Sigmoid colon (tissue), 4 donors: Measurements from ENCODE around the gene HPGD.

Experiments used
- EP300 ChIP-seq, 4 donors: sonication (generic); formaldehyde crosslinking; IDR thresholded peaks; one replicate each; pipeline ENCODE4 v1.6.1; 2017; ENCODE audit warnings: antibody characterized with exemption in 4 of 4
- POLR2A ChIP-seq, 2 donors: fragments of 450-650 bp; IDR thresholded peaks; one replicate each; pipeline ENCODE4 v1.6.1; 2016; ENCODE audit warnings: antibody characterized with exemption in 2 of 2, mild to moderate bottlenecking in 2 of 2, moderate library complexity in 2 of 2
- TF ChIP-seq, protein P1 (sequence below), 4 experiments: fragments of 450-650 bp in 3 of 4; fragments of 200-600 bp in 1 of 4; IDR thresholded peaks; one replicate each; pipeline ENCODE4 v1.5.1; 2016 to 2019; ENCODE audit warnings: antibody characterized with exemption in 4 of 4, mild to moderate bottlenecking in 3 of 4, moderate library complexity in 2 of 4

DNA sequence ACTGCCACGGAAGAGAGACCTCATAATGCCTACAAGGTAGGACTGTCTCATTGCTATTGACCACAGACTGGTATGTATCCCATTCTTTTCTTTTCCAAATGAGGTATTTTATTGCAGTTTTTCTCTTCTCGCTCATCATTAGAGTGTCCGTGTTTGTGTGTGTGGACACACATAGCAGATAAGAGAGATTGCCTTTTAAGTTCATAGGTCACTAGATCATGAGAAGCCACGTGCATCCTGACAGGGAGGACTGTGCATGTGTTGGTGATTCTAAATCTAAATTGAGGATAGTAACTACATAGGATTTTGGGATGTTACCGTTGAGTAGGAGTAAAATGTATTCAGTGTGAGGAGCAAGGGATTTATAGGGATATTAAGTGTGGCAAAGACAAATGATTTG is 37.3 kb downstream of the HPGD start:
- TF ChIP-seq, protein P1, sequence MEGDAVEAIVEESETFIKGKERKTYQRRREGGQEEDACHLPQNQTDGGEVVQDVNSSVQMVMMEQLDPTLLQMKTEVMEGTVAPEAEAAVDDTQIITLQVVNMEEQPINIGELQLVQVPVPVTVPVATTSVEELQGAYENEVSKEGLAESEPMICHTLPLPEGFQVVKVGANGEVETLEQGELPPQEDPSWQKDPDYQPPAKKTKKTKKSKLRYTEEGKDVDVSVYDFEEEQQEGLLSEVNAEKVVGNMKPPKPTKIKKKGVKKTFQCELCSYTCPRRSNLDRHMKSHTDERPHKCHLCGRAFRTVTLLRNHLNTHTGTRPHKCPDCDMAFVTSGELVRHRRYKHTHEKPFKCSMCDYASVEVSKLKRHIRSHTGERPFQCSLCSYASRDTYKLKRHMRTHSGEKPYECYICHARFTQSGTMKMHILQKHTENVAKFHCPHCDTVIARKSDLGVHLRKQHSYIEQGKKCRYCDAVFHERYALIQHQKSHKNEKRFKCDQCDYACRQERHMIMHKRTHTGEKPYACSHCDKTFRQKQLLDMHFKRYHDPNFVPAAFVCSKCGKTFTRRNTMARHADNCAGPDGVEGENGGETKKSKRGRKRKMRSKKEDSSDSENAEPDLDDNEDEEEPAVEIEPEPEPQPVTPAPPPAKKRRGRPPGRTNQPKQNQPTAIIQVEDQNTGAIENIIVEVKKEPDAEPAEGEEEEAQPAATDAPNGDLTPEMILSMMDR (IDR thresholded peaks at IDR 0.05) = no peak
- TF ChIP-seq EP300 (IDR thresholded peaks at IDR 0.05) (no peak), POLR2A (IDR thresholded peaks at IDR 0.05) (no peak)
